HepG2 (cell line): ENCODE results near the gene RECQL5.

Source experiments
- CAMTA2 ChIP-seq: sonication (generic); formaldehyde crosslinking; IDR thresholded peaks from 2 replicates; pipeline ENCODE4 v1.4.0; 2020; ENCODE audit warnings: mild to moderate bottlenecking, missing genetic modification reagents, borderline replicate concordance
- EEA1 ChIP-seq: sonication (generic); formaldehyde crosslinking; IDR thresholded peaks from 2 replicates; pipeline ENCODE4 v1.5.1; 2020; ENCODE audit warnings: mild to moderate bottlenecking, missing genetic modification reagents, borderline replicate concordance
- EZH2 ChIP-seq: conservative IDR thresholded peaks from 2 replicates; pipeline ENCODE4 v1.6.1; 2012; ENCODE audit warnings: mild to moderate bottlenecking, low read depth, low read length, moderate library complexity
- GTF3A ChIP-seq: sonication (generic); formaldehyde crosslinking; conservative IDR thresholded peaks from 2 replicates; pipeline ENCODE4 v1.4.0; 2020; ENCODE audit warnings: mild to moderate bottlenecking, missing genetic modification reagents
- HNRNPLL ChIP-seq: fragments of 200-400 bp; formaldehyde crosslinking; IDR thresholded peaks from 2 replicates; pipeline ENCODE4 v1.6.1; 2017; ENCODE audit warnings: mild to moderate bottlenecking, low read depth, low read length; ENCODE audit not compliant: poor library complexity, severe bottlenecking
- IRF9 ChIP-seq: sonication (generic); formaldehyde crosslinking; IDR thresholded peaks from 2 replicates; pipeline ENCODE4 v1.8.0; 2022; ENCODE audit warnings: missing genetic modification reagents, mild to moderate bottlenecking, borderline replicate concordance
- POLR2A ChIP-seq, 2 experiments: IDR thresholded peaks; 2 replicates each; pipeline ENCODE4 v1.6.1; 2011; ENCODE audit warnings: low read depth in 2 of 2, low read length in 2 of 2, mild to moderate bottlenecking in 1 of 2, moderate library complexity in 1 of 2; ENCODE audit not compliant: insufficient read depth in 1 of 2
- SUZ12 ChIP-seq: fragments of 150-350 bp; IDR thresholded peaks from 2 replicates; pipeline ENCODE4 v1.6.1; 2014; ENCODE audit warnings: low read depth, low read length
- TFE3 ChIP-seq: IDR thresholded peaks from 2 replicates; pipeline ENCODE4 v1.6.1; 2016

GRCh38 chr17:75637143-75637538, 29.8 kb downstream of the RECQL5 start:
- TF ChIP-seq GTF3A (CRISPR knock-in tag) (no peak), POLR2A (IDR thresholded peaks at IDR 0.05; ENCODE audit: insufficient read depth in 1 of 2, low read depth in 2 of 2, low read length in 2 of 2) (no peak), EEA1 (no peak), TFE3 (CRISPR knock-in tag) (no peak), EZH2 (no peak), CAMTA2 (CRISPR knock-in tag) (no peak), SUZ12 (no peak), HNRNPLL (no peak), IRF9 (CRISPR knock-in tag) (no peak)
